HepG2 (cell line): ENCODE measurements around the gene PLEKHO1. TPM values are rescaled to one million over a fixed set of nuclear protein-coding genes. Genes with fewer than 3 reads are reported as not detected.

Experiments used
- ATAC-seq: fragments of 200-7000 bp; cut with Tn5 transposase; 3 replicates; pipeline ENCODE4 v1.9.1; 2020; ENCODE audit warnings: mild to moderate bottlenecking, moderate library complexity
- BruUV-seq: library from RNA; stranded (reverse); fragments of 400-500 nt; replicated peaks from 2 replicates; lab custom pipeline; 2021; lab: Mats Ljungman, UMichigan
- CTCF ChIA-PET: fragments of 300-600 bp; formaldehyde crosslinking; extraction: SDS; loops from one replicate; lab custom pipeline; 2021; ENCODE audit warnings: low total read pairs, inconsistent platforms, low intra/inter-chr PET ratio; lab: Yijun Ruan, JAX
- POLR2A ChIA-PET: fragments of 350-600 bp; sonication (Branson Sonifier 250); formaldehyde crosslinking; loops from one replicate; lab custom pipeline; 2020; ENCODE audit warnings: antibody characterized with exemption, inconsistent platforms; lab: Yijun Ruan, JAX
- DNase-seq: peaks from one replicate; pipeline ENCODE4 v3.0.0-alpha.2; 2015; ENCODE audit warnings: low spot score
- FAIRE-seq: peaks from 3 replicates; lab custom pipeline; 2011; peaks lifted over from hg19 to GRCh38; lab: Jason Lieb, UNC
- H2AFZ ChIP-seq: one replicate; pipeline ENCODE4 v1.6.1; 2011; ENCODE audit warnings: low read length, inconsistent platforms
- H3K27ac ChIP-seq: fragments of 300-600 bp; 3 replicates; pipeline ENCODE4 v1.8.0; 2011; ENCODE audit warnings: mixed run types, mild to moderate bottlenecking, mixed read lengths, low read length, inconsistent platforms; ENCODE audit not compliant: insufficient read depth; ENCODE audit errors: extremely low read length
- H3K27me3 ChIP-seq, 2 experiments: fragments of 200-600 bp in 1 of 2; 2 replicates in 1 of 2; 3 replicates in 1 of 2; pipeline versions ENCODE4 v1.6.0 to v1.8.0; 2011; ENCODE audit warnings: low read length in 2 of 2, mild to moderate bottlenecking in 2 of 2, moderate library complexity in 2 of 2, inconsistent platforms in 1 of 2; ENCODE audit not compliant: insufficient read depth in 2 of 2, control insufficient read depth in 1 of 2
- H3K36me3 ChIP-seq, 2 experiments: fragments of 200-600 bp in 1 of 2; replicated peaks in 1 of 2; 2 replicates in 1 of 2; 3 replicates in 1 of 2; pipeline versions ENCODE4 v1.5.1 to v1.8.0; 2011; ENCODE audit warnings: low read length in 2 of 2, inconsistent platforms in 1 of 2; ENCODE audit not compliant: insufficient read depth in 2 of 2, control insufficient read depth in 1 of 2
- H3K4me1 ChIP-seq: 2 replicates; pipeline ENCODE4 v1.5.1; 2012; ENCODE audit warnings: low read length, inconsistent platforms; ENCODE audit not compliant: insufficient read depth
- H3K4me2 ChIP-seq: 2 replicates; pipeline ENCODE4 v1.6.0; 2011; ENCODE audit warnings: low read depth, low read length, inconsistent platforms
- H3K4me3 ChIP-seq, 3 experiments: fragments of 200-600 bp in 1 of 3; sonication (generic), shearing (Covaris generic) in 1 of 3; replicated peaks in 1 of 3; 2 replicates each; pipeline ENCODE4 v1.5.1; 2011 to 2016; ENCODE audit warnings: low read length in 3 of 3, inconsistent platforms in 2 of 3, low read depth in 2 of 3, mild to moderate bottlenecking in 2 of 3, control low read depth in 1 of 3, mixed read lengths in 1 of 3; ENCODE audit not compliant: insufficient read depth in 1 of 3
- H3K79me2 ChIP-seq: one replicate; pipeline ENCODE4 v1.6.1; 2011; ENCODE audit warnings: low read length, inconsistent platforms; ENCODE audit not compliant: insufficient read depth
- H3K9ac ChIP-seq: 2 replicates; pipeline ENCODE4 v1.6.0; 2011; ENCODE audit warnings: mild to moderate bottlenecking, low read depth, low read length, inconsistent platforms; ENCODE audit not compliant: insufficient read depth
- H3K9me3 ChIP-seq: 2 replicates; pipeline ENCODE4 v1.5.1; 2012; ENCODE audit warnings: mild to moderate bottlenecking, low read length
- H4K20me1 ChIP-seq: 2 replicates; pipeline ENCODE4 v1.6.0; 2011; ENCODE audit warnings: inconsistent platforms, mild to moderate bottlenecking, low read length, moderate library complexity; ENCODE audit not compliant: insufficient read depth
- AHR ChIP-seq: IDR thresholded peaks from 2 replicates; pipeline ENCODE4 v1.6.1; 2018; ENCODE audit warnings: missing genetic modification reagents, missing compliant biosample characterization
- ARNT ChIP-seq: fragments of 450-650 bp; IDR thresholded peaks from 2 replicates; pipeline ENCODE4 v1.6.1; 2017
- HNRNPK ChIP-seq: fragments of 200-400 bp; formaldehyde crosslinking; IDR thresholded peaks from 2 replicates; pipeline ENCODE4 v1.6.1; 2018; ENCODE audit warnings: low read length, low read depth, moderate library complexity, mild to moderate bottlenecking; ENCODE audit not compliant: poor library complexity, severe bottlenecking
- KDM1A ChIP-seq: IDR thresholded peaks from 2 replicates; pipeline ENCODE4 v1.6.1; 2016; ENCODE audit warnings: missing compliant biosample characterization
- RNF2 ChIP-seq: fragments of 450-650 bp; conservative IDR thresholded peaks from 2 replicates; pipeline ENCODE4 v1.6.1; 2016; ENCODE audit warnings: low read depth
- RXRA ChIP-seq: sonication (generic); formaldehyde crosslinking; IDR thresholded peaks from 2 replicates; pipeline ENCODE4 v1.5.1; 2020; ENCODE audit warnings: missing genetic modification reagents
- SIX4 ChIP-seq: sonication (generic); formaldehyde crosslinking; IDR thresholded peaks from 2 replicates; pipeline ENCODE4 v1.4.0; 2020; ENCODE audit warnings: missing genetic modification reagents
- SKI ChIP-seq: fragments of 450-650 bp; IDR thresholded peaks from one replicate; pipeline ENCODE4 v1.6.1; 2018; ENCODE audit warnings: mild to moderate bottlenecking; ENCODE audit not compliant: partially characterized antibody
- SMAD9 ChIP-seq: sonication (generic); formaldehyde crosslinking; IDR thresholded peaks from 2 replicates; pipeline ENCODE4 v1.5.1; 2020; ENCODE audit warnings: mild to moderate bottlenecking, missing genetic modification reagents
- ZFP41 ChIP-seq: sonication (generic); formaldehyde crosslinking; IDR thresholded peaks from 2 replicates; pipeline ENCODE4 v1.4.0; 2020; ENCODE audit warnings: mild to moderate bottlenecking, missing genetic modification reagents, borderline replicate concordance
- ZNF326 ChIP-seq: sonication (generic); formaldehyde crosslinking; IDR thresholded peaks from 2 replicates; pipeline ENCODE4 v1.4.0; 2020; ENCODE audit warnings: missing genetic modification reagents, borderline replicate concordance
- ZNF709 ChIP-seq: sonication (generic); formaldehyde crosslinking; IDR thresholded peaks from 2 replicates; pipeline ENCODE4 v1.5.0; 2020; ENCODE audit warnings: mild to moderate bottlenecking, missing genetic modification reagents
- ZNF841 ChIP-seq: sonication (generic); formaldehyde crosslinking; IDR thresholded peaks from 2 replicates; pipeline ENCODE4 v1.8.1; 2023; ENCODE audit warnings: missing genetic modification reagents, borderline replicate concordance
- WGBS: methylation state at CpG from one replicate; pipeline ENCODE4 v1.1.6; 2017; ENCODE audit warnings: low lambda C conversion rate; 5-methylcytosine and 5-hydroxymethylcytosine counted together
- in situ Hi-C: cut with HindIII; loops from 2 replicates; pipeline ENCODE4 v1.10.0; 2017; ENCODE audit warnings: low pct_unique_long_range_greater_than_20kb; ENCODE audit not compliant: extremely low pct_ligation_motif_present
- intact Hi-C: fragments of 100-400 bp; cut with micrococcal nuclease; formaldehyde crosslinking; loops from one replicate; pipeline ENCODE4 v1.10.0; 2022; ENCODE audit not compliant: unreplicated experiment
- polyA plus RNA-seq, 8 experiments: library from polyadenylated mRNA; depleted of rRNA in 3 of 8; stranded (reverse) in 7 of 8; unstranded in 1 of 8; fragments of >200 nt; fragmentation: Illumina TruSeq in 4 of 8; extraction: Trizol in 4 of 8; gene quantifications; 2 replicates each; pipeline versions ENCODE4 v1.2.1 to v1.2.3, GENCODE V29; 2011 to 2016; ENCODE audit warnings: low read depth in 4 of 8, missing spikeins in 1 of 8, mixed read lengths in 1 of 8; ENCODE audit not compliant: insufficient read depth in 1 of 8
- total RNA-seq, 5 experiments: library from RNA; depleted of rRNA; stranded (reverse); fragments of >200 nt; fragmentation: Illumina TruSeq; extraction: Trizol; gene quantifications; 2 replicates each; pipeline ENCODE4 v1.2.3, GENCODE V29; 2016; ENCODE audit warnings: low read depth in 1 of 5
- TF ChIP-seq, protein P1 (sequence below): fragments of 450-650 bp; IDR thresholded peaks from 2 replicates; pipeline ENCODE4 v1.6.1; 2017

Gene PLEKHO1
- total and polyA plus RNA-seq, 2 of the 13 experiments (the other 11 are each of a cell fraction or from before 2014, with no cell fraction given): 9.8 to 10.1 TPM

GRCh38 chr1:150187560-150187931, 37.8 kb downstream of the PLEKHO1 start (continued):
- no peak for TF ChIP-seq SIX4 (CRISPR knock-in tag)

- CTCF ChIA-PET: no interaction called here
- no peaks in the 10 kb centered on the region for H4K20me1 ChIP-seq
Observed at GRCh38 chr1:150192012-150192411, 42.3 kb downstream of the PLEKHO1 start.

More at GRCh38 chr1:150192012-150192411, 42.3 kb downstream of the PLEKHO1 start:
- no peak overlapping the region for H3K4me2 ChIP-seq
- no peaks in the 10 kb centered on the region for H3K79me2 ChIP-seq
- no TSS peak for BruUV-seq
- no peak overlapping the region for H3K9ac ChIP-seq
- DNase-seq: no peak
- intact Hi-C loops: no loop called here
- peaks cover 2% of the 10 kb centered on the region for H3K4me1 ChIP-seq
- no peak overlapping the region for H3K27ac ChIP-seq
- 34% methylated on average over 2 of the region's 2 CpGs for WGBS
- POLR2A ChIA-PET: no interaction called here
- in situ Hi-C loops: loop anchor here (10.0 kb wide), 1 partner anchor 227 kb away; no protein-coding TSS in a partner anchor
- no peaks in the 10 kb centered on the region for H3K36me3 ChIP-seq
- no peaks in the 10 kb centered on the region for H3K9me3 ChIP-seq
- H3K4me3 ChIP-seq: no peak overlapping the region
- TF ChIP-seq ZNF841 (CRISPR knock-in tag) (no peak), RXRA (CRISPR knock-in tag) (no peak), KDM1A (CRISPR knock-in tag) (no peak), SMAD9 (no peak), HNRNPK (no peak), ZNF326 (CRISPR knock-in tag) (no peak), ARNT (no peak), AHR (CRISPR knock-in tag) (no peak), SKI (no peak), ZFP41 (CRISPR knock-in tag) (no peak), RNF2 (no peak), ZNF709 (CRISPR knock-in tag) (no peak)
- TF ChIP-seq, protein P1, sequence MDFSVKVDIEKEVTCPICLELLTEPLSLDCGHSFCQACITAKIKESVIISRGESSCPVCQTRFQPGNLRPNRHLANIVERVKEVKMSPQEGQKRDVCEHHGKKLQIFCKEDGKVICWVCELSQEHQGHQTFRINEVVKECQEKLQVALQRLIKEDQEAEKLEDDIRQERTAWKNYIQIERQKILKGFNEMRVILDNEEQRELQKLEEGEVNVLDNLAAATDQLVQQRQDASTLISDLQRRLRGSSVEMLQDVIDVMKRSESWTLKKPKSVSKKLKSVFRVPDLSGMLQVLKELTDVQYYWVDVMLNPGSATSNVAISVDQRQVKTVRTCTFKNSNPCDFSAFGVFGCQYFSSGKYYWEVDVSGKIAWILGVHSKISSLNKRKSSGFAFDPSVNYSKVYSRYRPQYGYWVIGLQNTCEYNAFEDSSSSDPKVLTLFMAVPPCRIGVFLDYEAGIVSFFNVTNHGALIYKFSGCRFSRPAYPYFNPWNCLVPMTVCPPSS: no peak
- TF ChIP-seq, all 625 proteins: peak for 0
- peaks cover 0 to 3% of the 10 kb centered on the region in 2 experiments; a peak in 2 of 5 replicates for H3K27me3 ChIP-seq
- no peak overlapping the region for H2AFZ ChIP-seq
- ATAC-seq (no peak), FAIRE-seq (no peak)
